ENCODE measurements around the gene TMEM145.
A peak's percentile ranks its signal among the peaks of the same experiment; 100 is the strongest.
"Not testable (repeated sequence)": the region's sequence is repeated elsewhere in the genome, so short reads cannot be mapped to it uniquely, and the experiment has no call there.

TMEM145 gene

DNA sequence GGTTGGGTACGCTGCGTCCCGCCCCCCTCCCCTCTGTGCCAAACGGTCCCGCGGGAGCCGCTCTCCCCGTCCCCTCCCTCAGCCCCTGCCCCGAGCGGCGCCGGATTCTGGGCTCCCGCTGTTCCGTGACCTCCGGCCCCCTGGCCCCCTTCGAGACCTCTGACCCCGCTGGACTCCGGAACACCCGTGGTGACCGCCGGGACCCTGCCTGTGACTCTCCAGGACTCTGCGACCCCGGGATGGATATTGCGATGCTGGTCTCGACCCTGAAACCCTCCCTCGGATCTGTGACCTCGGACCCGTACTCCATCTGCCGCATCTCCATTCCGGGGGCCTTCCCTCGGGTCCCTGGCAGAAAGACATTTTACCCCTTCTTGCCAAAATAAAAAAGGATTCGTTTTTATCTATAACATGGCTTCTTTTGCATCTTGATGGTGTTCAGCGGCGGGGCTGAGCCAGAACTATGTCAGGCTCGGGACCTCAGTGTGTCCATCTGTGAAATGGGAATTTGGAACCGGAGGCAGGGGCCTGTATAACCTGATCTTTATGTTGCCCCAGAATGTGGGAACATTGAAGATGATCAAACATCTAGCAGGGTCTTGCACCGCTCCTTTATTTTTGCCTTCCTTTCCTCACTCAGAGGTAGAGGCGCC lies 11.7 kb downstream of the TMEM145 start:
- peak overlapping the region; percentile 86 for H3K4me3 Mint-ChIP-seq
- peaks cover 14% of the 10 kb centered on the region for H3K4me1 Mint-ChIP-seq (ENCODE audit: low read depth)
- no peaks in the 10 kb centered on the region for H3K36me3 Mint-ChIP-seq (ENCODE audit: low read depth)
- H3K9me3 Mint-ChIP-seq, result no peaks in the 10 kb centered on the region
- peak overlapping the region; percentile 52 for H3K27ac Mint-ChIP-seq
- no peak for DNase-seq (ENCODE audit: low spot score)
- H3K27me3 Mint-ChIP-seq (ENCODE audit: low read depth), result peaks cover 28% of the 10 kb centered on the region

DNA sequence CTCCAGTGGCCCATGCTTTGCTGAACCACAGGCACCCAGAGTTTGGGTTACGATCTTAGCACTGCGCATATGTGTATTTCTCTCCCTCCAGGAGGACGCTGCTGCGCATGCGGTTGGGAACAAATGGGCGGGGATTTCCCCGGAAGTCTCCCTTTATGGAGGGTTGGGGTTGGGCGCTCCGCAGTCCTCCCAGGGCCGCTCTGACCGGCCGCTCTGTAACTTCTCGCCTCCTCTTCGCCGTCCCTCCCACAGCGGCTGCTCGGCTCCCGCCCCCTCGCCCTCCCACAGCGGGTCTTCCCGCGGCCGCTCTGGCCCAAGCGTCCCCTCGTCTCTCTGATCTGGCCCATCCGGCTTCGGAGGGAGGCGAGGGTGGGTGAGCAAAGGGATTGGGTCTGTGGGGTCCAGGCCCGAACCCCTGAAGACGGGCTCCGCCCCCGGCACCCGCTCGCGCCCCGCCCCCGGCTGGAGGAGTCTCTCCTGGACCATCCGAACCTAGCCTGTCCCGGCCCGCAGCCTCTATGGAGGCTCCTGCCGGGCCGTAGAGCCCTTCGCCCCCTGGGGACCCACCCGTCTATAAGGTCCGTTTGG lies 12.3 kb downstream of the TMEM145 start, which contains the start of gene MEGF8:
Gene MEGF8 (plus strand): TSS at position 328 of the 588 bp plus-strand sequence. CDS start 609 bp downstream, outside the sequence.
- peaks cover 14% of the 10 kb centered on the region for H3K4me1 Mint-ChIP-seq (ENCODE audit: low read depth)
- H3K36me3 Mint-ChIP-seq (ENCODE audit: low read depth), result no peaks in the 10 kb centered on the region
- peaks cover 24% of the 10 kb centered on the region for H3K27me3 Mint-ChIP-seq (ENCODE audit: low read depth)
- peak; percentile 97 for DNase-seq (ENCODE audit: low spot score)
- peak within 1 kb of the TSS; percentile 52 for H3K27ac Mint-ChIP-seq
- peak within 1 kb of the TSS; percentile 86 for H3K4me3 Mint-ChIP-seq
- H3K9me3 Mint-ChIP-seq, result no peaks in the 10 kb centered on the region

DNA sequence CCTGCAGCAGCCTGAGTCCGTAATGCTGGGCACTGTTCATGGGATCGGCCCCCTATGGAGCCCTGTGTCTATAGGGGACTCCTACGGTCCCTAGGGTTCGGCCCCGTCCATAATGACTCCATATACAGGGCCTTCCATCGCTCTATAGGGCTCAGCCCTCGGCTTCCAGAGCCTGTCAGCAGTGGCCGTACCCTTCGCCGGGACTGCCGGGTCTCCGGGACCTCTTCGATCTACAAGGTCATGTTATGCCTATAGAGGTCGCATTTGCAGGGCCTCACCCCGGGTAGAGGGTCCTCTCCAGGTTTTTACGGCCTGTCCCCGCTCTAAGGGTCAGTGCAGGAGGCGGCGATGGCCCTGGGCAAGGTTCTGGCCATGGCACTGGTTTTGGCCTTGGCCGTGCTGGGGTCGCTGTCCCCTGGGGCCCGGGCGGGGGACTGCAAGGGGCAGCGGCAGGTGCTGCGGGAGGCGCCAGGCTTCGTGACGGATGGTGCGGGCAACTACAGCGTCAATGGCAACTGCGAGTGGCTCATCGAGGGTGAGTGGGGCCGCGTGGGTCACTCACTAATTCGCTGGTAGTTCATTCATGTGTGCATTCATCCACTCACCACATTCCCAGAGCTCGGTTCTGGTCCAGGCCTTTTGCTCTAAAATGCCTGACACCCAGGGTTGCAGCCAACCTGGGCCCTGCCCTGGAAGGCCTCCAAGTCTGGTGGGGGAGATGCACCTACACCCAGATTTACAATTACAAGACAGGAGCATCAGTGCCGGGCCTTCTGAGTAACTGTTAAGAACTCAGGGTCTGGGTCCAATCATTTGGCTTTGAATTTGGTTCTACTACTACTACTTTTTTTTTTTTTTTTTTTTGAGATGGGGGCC lies 13.0 kb downstream of the TMEM145 start:
- H3K4me3 Mint-ChIP-seq, result peak overlapping the region; percentile 86
- no peaks in the 10 kb centered on the region for H3K9me3 Mint-ChIP-seq
- H3K4me1 Mint-ChIP-seq (ENCODE audit: low read depth), result peaks cover 14% of the 10 kb centered on the region
- DNase-seq (ENCODE audit: low spot score), result no peak
- H3K27ac Mint-ChIP-seq, result peak overlapping the region; percentile 52
- H3K27me3 Mint-ChIP-seq (ENCODE audit: low read depth), result peaks cover 24% of the 10 kb centered on the region
- H3K36me3 Mint-ChIP-seq (ENCODE audit: low read depth), result no peaks in the 10 kb centered on the region

DNA sequence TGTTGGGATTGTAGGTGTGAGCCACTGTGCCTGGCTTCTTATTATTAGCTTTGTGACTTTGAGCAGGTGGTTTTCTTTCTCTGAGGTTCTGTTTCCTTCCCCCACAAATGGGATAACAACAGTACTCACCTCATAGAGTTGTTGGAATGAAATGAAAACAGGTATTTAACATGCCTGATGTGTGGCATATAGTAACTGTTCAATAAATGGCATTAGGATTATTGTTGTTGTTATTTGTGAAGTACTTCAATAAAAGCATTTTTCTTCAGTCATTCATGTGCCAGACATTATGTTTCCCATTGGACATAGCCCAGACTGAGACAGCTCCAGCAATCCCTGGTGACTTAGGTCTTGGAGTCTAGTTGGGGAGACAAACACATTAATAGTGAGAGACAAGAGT lies 13.9 kb downstream of the TMEM145 start:
- peaks cover 21% of the 10 kb centered on the region for H3K27me3 Mint-ChIP-seq (ENCODE audit: low read depth)
- H3K4me3 Mint-ChIP-seq, result peak overlapping the region; percentile 86
- H3K27ac Mint-ChIP-seq, result no peak overlapping the region
- DNase-seq (ENCODE audit: low spot score), result no peak
- peaks cover 14% of the 10 kb centered on the region for H3K4me1 Mint-ChIP-seq (ENCODE audit: low read depth)
- no peaks in the 10 kb centered on the region for H3K36me3 Mint-ChIP-seq (ENCODE audit: low read depth)
- H3K9me3 Mint-ChIP-seq, result no peaks in the 10 kb centered on the region

DNA sequence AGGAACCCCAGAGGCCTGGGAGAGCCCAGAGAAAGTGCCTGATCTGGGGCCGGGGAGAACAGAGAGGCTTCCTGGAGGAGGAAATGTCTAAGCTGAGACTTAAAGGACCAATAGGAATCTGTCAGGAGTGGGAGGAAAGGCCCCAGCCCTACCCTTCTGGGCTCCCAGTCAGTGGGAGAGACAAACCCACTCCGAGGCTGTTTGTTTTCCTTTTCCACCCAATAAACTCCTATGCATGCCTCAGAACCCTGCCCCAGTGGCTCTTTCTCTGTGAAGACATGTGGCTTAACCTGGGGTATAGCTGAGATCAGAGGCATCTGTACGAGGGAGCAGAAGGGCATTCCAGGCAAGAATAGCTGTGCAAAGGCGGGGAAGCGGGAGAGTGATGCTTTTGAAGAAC lies 14.3 kb downstream of the TMEM145 start:
- no peak overlapping the region for H3K4me3 Mint-ChIP-seq
- DNase-seq (ENCODE audit: low spot score), result no peak

DNA sequence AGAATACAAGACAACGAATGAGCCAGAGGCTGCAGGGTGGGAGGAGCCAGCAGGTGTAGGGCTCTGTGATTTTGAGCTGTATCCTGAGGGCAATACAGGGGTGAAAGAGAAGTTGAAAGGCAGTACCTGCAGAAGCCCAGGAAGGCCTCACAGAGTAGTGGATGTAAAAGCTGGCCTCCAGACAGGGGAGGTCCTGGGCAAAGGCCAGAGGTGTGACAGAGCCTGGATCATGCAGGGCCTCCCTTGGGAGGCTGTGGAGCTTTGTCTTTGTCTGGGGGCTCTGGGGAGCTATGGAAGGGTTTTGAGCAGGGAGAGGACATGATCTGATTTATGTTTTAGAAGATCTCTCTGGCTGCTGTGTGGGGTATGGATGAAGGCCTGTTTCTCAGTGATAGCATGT lies 15.0 kb downstream of the TMEM145 start:
- Mint-ChIP-seq H3K4me3 (no peak overlapping the region), H3K4me1 (ENCODE audit: low read depth) (peaks cover 14% of the 10 kb centered on the region), H3K27ac (no peak overlapping the region), H3K27me3 (ENCODE audit: low read depth) (peaks cover 10% of the 10 kb centered on the region), H3K36me3 (ENCODE audit: low read depth) (no peaks in the 10 kb centered on the region), H3K9me3 (no peaks in the 10 kb centered on the region)
- no peak for DNase-seq (ENCODE audit: low spot score)

More for the DNA sequence above, 14.3 kb downstream of the TMEM145 start:
- H3K4me1 Mint-ChIP-seq (ENCODE audit: low read depth), result peaks cover 14% of the 10 kb centered on the region
- H3K27me3 Mint-ChIP-seq (ENCODE audit: low read depth), result peaks cover 17% of the 10 kb centered on the region
- no peaks in the 10 kb centered on the region for H3K36me3 Mint-ChIP-seq (ENCODE audit: low read depth)
- H3K27ac Mint-ChIP-seq, result no peak overlapping the region
- no peaks in the 10 kb centered on the region for H3K9me3 Mint-ChIP-seq

DNA sequence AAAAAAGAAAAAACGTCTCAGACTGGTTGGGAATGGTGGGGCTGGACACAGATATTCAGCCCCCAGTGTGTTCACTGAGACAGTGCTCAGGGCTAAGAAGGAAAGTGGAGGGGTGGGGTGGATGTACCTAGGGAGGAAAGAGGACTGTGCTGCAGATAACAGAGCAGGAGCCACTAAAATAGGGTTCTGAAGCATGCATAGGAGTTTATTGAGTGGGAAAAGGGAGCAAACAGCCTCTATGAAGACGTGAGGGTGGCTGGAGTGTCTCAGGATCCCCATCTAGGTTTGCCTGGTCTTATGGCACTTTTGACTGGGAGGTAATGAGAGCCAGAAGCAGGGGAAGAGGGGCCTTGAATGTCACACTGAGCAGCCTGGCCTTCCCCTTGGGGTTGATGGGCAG lies 15.7 kb downstream of the TMEM145 start:
- H3K27ac Mint-ChIP-seq, result no peak overlapping the region
- H3K4me3 Mint-ChIP-seq, result no peak overlapping the region
- H3K27me3 Mint-ChIP-seq (ENCODE audit: low read depth), result peaks cover 6% of the 10 kb centered on the region
- no peaks in the 10 kb centered on the region for H3K36me3 Mint-ChIP-seq (ENCODE audit: low read depth)
- peaks cover 14% of the 10 kb centered on the region for H3K4me1 Mint-ChIP-seq (ENCODE audit: low read depth)
- H3K9me3 Mint-ChIP-seq, result no peaks in the 10 kb centered on the region
- no peak for DNase-seq (ENCODE audit: low spot score)

DNA sequence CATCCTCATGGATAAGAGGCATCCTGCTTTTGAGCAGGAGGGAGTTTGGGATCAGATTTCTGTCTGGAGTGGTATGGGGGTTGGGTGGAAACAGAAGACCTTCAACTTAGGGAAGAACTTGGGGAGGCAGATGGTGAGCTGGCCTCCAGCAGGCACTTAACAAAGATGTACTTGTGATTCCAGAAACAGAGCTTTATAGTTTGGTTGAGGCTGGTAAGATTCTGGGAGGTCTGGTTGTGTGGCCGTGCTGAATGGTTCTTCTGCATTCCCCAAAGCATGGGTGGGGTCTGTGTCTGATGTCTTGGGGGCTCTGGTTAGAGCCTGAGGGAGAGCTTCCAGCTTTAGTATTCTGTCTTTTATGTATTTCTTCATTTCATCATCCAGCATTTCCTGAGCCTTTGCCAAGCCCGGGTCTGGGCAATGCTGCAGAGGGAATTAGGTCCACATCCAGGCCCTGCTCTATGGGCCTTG lies 17.2 kb downstream of the TMEM145 start:
- no peak overlapping the region for H3K27ac Mint-ChIP-seq
- peaks cover 10% of the 10 kb centered on the region for H3K4me1 Mint-ChIP-seq (ENCODE audit: low read depth)
- H3K9me3 Mint-ChIP-seq, result no peaks in the 10 kb centered on the region
- H3K27me3 Mint-ChIP-seq (ENCODE audit: low read depth), result no peaks in the 10 kb centered on the region
- H3K36me3 Mint-ChIP-seq (ENCODE audit: low read depth), result no peaks in the 10 kb centered on the region
- no peak overlapping the region for H3K4me3 Mint-ChIP-seq
- DNase-seq (ENCODE audit: low spot score), result no peak

DNA sequence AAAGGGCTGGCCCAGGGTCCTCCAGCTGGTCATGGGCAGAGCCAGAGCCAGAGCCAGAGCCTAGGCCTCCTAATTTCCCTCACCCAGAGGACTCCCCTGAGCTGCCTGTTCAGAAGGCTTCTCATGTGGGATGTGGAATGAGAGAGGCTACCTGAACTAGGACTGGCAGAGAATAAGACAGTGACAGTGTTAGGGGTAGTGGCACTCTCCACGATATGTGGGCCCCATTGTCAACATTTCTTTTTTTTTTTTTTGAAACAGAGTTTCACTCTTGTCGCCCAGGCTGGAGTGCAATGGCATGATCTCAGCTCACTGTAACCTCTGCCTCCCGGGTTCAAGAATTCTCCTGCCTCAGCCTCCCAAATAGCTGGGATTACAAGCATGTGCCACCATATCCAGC lies 18.2 kb downstream of the TMEM145 start:
- H3K4me1 Mint-ChIP-seq (ENCODE audit: low read depth); H3K36me3 Mint-ChIP-seq (ENCODE audit: low read depth); H3K27ac Mint-ChIP-seq; DNase-seq (ENCODE audit: low spot score); H3K9me3 Mint-ChIP-seq; H3K4me3 Mint-ChIP-seq; H3K27me3 Mint-ChIP-seq (ENCODE audit: low read depth): not testable (repeated sequence)

DNA sequence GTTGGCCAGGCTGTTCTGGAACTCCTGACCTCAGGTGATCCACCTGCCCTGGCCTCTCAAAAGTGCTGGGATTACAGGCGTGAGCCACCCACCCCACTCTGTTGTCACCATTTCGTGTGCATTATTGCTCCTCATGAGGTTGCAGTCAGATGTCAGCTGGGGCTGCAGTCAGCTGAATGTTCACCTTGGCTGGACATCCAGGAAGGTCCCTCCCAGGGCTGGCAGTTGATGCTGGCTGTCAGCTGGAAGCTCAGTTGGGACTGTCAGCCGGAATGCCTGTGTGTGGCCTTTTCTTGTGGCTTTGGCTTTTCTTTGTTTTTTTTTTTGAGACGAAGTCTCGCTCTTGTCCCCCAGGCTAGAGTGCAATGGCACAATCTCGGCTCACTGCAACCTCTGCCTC lies 18.9 kb downstream of the TMEM145 start:
- Mint-ChIP-seq H3K36me3 (ENCODE audit: low read depth) (no peaks in the 10 kb centered on the region), H3K4me3 (no peak overlapping the region), H3K27ac (no peak overlapping the region), H3K4me1 (ENCODE audit: low read depth) (peaks cover 3% of the 10 kb centered on the region), H3K27me3 (ENCODE audit: low read depth) (no peaks in the 10 kb centered on the region), H3K9me3 (no peaks in the 10 kb centered on the region)
- DNase-seq (ENCODE audit: low spot score), result no peak

DNA sequence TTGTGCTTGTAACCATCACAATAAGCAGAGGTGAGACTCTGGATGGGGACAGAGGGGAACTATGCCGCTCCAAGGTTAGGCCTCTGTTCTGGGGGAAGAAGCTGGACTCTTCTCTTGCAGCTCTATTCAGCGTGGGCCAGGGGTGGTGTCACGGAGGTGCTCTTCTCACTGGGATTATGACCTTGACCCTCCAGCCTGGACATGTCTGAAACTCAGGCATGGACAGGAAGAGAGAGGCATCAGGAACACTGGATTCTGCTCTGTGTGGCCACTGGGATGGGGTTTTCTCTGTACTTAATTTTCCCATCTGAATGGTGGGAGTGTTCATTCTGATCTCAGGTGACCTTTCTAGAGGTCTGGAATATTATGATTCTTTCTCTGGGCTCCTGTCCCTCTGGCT lies 19.9 kb downstream of the TMEM145 start:
- H3K4me3 Mint-ChIP-seq, result no peak overlapping the region
- H3K9me3 Mint-ChIP-seq, result no peaks in the 10 kb centered on the region
- no peak for DNase-seq (ENCODE audit: low spot score)
- H3K4me1 Mint-ChIP-seq (ENCODE audit: low read depth), result no peaks in the 10 kb centered on the region
- H3K27me3 Mint-ChIP-seq (ENCODE audit: low read depth), result no peaks in the 10 kb centered on the region
- no peak overlapping the region for H3K27ac Mint-ChIP-seq
- no peaks in the 10 kb centered on the region for H3K36me3 Mint-ChIP-seq (ENCODE audit: low read depth)

DNA sequence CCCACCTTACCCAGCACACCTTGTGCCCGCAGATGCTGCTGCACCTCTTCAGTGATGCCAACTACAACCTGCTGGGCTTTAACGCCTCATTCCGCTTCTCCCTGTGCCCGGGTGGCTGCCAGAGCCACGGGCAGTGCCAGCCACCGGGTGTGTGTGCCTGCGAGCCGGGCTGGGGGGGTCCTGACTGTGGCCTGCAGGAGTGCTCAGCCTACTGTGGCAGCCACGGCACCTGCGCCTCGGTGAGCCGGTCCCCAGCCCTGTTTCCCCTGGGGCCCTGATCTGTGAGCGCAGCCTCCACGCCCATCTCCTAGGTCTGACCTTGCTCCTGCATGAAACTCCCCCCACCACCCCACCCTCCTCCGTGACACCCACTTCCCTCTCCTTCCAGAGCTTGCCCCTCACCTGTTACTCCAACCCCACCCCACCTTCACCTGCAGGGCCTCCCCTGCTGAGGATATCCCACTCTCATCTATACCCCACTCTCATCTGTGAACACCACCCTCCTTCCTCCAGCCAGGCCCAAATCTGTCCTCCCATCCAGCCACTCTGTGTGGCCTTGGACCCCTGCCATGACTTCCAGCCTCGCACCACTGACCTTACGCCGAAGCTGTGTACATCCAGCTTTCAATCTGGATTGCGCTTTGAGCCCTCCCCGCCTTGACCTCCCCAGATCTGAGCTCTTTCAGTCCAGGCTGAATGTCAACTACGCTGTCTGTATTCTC lies 21.0 kb downstream of the TMEM145 start:
- no peaks in the 10 kb centered on the region for H3K27me3 Mint-ChIP-seq (ENCODE audit: low read depth)
- peaks cover under 1% of the 10 kb centered on the region for H3K4me1 Mint-ChIP-seq (ENCODE audit: low read depth)
- H3K27ac Mint-ChIP-seq, result no peak overlapping the region
- no peaks in the 10 kb centered on the region for H3K36me3 Mint-ChIP-seq (ENCODE audit: low read depth)
- DNase-seq (ENCODE audit: low spot score), result no peak
- H3K9me3 Mint-ChIP-seq, result no peaks in the 10 kb centered on the region
- H3K4me3 Mint-ChIP-seq, result no peak overlapping the region

DNA sequence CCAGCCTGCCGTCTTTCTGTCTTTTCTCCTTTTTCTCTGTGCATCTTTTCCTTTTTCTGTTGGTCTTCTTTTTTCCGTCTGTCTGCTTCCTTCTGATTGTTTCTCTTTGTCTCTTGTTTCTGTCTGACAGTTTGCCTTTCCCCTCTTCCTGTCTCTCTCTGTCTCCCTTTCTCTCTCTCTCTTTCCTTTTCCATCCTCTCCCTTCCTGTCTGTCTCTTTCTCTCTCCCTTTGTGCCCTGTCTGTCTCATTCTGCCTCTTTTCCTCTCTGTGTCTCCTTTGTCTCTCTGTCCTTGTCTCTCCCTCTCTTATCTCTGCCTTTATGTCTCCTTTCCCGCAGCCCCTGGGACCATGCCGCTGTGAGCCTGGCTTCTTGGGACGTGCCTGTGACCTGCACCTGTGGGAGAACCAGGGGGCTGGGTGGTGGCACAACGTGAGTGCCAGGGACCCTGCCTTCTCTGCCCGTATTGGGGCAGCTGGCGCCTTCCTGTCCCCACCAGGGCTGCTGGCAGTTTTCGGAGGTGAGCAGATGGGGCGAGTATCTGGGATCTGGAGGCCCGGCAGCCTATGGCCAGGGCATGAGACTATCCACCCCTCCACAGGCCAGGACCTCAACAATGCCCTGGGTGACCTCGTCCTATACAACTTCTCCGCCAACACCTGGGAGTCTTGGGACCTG lies 21.7 kb downstream of the TMEM145 start:
- Mint-ChIP-seq H3K27me3 (ENCODE audit: low read depth) (no peaks in the 10 kb centered on the region), H3K27ac (no peak overlapping the region), H3K4me3 (no peak overlapping the region), H3K36me3 (ENCODE audit: low read depth) (no peaks in the 10 kb centered on the region), H3K9me3 (no peaks in the 10 kb centered on the region), H3K4me1 (ENCODE audit: low read depth) (peaks cover 5% of the 10 kb centered on the region)
- no peak for DNase-seq (ENCODE audit: low spot score)
